Measurements from ENCODE around the gene MORN1.

DNA sequence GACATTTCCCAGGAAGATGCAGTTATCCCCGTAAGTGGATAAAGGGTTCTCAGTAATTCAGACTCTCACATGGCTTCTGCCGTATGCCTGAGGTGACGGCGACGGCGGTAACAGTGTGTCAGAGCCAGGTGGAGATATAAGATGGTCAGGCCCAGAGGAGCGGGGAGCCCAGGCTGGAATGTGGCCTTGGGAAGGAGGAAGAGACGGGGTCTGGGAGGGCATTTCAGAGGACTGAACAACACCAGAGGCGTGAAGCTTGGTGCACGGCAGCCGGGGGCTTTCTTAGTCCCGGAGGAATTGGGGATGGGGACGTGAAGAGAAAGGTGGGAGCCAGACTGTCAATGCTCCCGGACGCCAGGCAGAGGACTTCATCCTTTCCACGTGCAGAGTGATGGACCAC, 1.3 kb upstream of the MORN1 start:
- TF ChIP-seq, protein P1, sequence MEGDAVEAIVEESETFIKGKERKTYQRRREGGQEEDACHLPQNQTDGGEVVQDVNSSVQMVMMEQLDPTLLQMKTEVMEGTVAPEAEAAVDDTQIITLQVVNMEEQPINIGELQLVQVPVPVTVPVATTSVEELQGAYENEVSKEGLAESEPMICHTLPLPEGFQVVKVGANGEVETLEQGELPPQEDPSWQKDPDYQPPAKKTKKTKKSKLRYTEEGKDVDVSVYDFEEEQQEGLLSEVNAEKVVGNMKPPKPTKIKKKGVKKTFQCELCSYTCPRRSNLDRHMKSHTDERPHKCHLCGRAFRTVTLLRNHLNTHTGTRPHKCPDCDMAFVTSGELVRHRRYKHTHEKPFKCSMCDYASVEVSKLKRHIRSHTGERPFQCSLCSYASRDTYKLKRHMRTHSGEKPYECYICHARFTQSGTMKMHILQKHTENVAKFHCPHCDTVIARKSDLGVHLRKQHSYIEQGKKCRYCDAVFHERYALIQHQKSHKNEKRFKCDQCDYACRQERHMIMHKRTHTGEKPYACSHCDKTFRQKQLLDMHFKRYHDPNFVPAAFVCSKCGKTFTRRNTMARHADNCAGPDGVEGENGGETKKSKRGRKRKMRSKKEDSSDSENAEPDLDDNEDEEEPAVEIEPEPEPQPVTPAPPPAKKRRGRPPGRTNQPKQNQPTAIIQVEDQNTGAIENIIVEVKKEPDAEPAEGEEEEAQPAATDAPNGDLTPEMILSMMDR (IDR thresholded peaks at IDR 0.05), result no peak
- TF ChIP-seq POLR2A (IDR thresholded peaks at IDR 0.05), result no peak
